ENCODE data around the gene PON3.

GRCh38 chr7:95405208-95405607 lies 9.0 kb upstream of the PON3 start:
- TF ChIP-seq YY1 (IDR thresholded peaks at IDR 0.05; ENCODE audit: insufficient read depth, insufficient read length) (no peak), SUZ12 (IDR thresholded peaks at IDR 0.05; ENCODE audit: extremely low read depth, insufficient read depth, insufficient read length) (no peak), ZNF274 (IDR thresholded peaks at IDR 0.05; ENCODE audit: low read depth, low read length) (no peak)
